Measurements from ENCODE around the gene PARG.
"Not testable (repeated sequence)": the region's sequence is repeated elsewhere in the genome, so short reads cannot be mapped to it uniquely, and the experiment has no call there.

- TF ChIP-seq CTCF, POLR2A, EP300 (IDR thresholded peaks at IDR 0.05): not testable (repeated sequence)
These were observed 30.3 kb upstream of the PARG start for GRCh38 chr10:49972094-49972493.

Data from tibial nerve (tissue), 4 donors.